GM19238 (cell line): ENCODE data around the gene ACVR1.
"Not testable (repeated sequence)": the region's sequence is repeated elsewhere in the genome, so short reads cannot be mapped to it uniquely, and the experiment has no call there.

Experiments used
- DNase-seq: peaks from one replicate; pipeline ENCODE4 v3.0.0; 2011; ENCODE audit warnings: low spot score; ENCODE audit not compliant: insufficient read length

ACVR1 gene

GRCh38 chr2:157725846-157726245 lies 150.3 kb downstream of the ACVR1 start:
- DNase-seq: no peak

GRCh38 chr2:157722580-157723234 lies 153.4 kb downstream of the ACVR1 start:
- DNase-seq: no peak

GRCh38 chr2:157720504-157720903 lies 155.6 kb downstream of the ACVR1 start:
- DNase-seq: no peak

- DNase-seq: not testable (repeated sequence)
Observed at GRCh38 chr2:157704653-157705052, 171.5 kb downstream of the ACVR1 start.

- not testable (repeated sequence) for DNase-seq
Observed at GRCh38 chr2:157704148-157704547, 172.0 kb downstream of the ACVR1 start.

GRCh38 chr2:157699806-157700205 lies 176.3 kb downstream of the ACVR1 start:
- no peak for DNase-seq

GRCh38 chr2:157699009-157699408 lies 177.1 kb downstream of the ACVR1 start:
- DNase-seq: no peak

- no peak for DNase-seq
Observed at GRCh38 chr2:157698430-157698829, 177.7 kb downstream of the ACVR1 start.

- DNase-seq: no peak
Observed at GRCh38 chr2:157696036-157696435, 180.1 kb downstream of the ACVR1 start.

GRCh38 chr2:157692768-157693167 lies 183.4 kb downstream of the ACVR1 start:
- no peak for DNase-seq

- no peak for DNase-seq
Observed at GRCh38 chr2:157691695-157692094, 184.4 kb downstream of the ACVR1 start.

GRCh38 chr2:157691131-157691530 lies 185.0 kb downstream of the ACVR1 start:
- DNase-seq: no peak
